Cardiac muscle cell (in vitro differentiated cells and primary cell): Measurements from ENCODE around the gene UBE2F. TPM values are rescaled to one million over a fixed set of nuclear protein-coding genes. Genes with fewer than 3 reads are reported as not detected.

Experiments
- DNase-seq, 2 donors: peaks; one replicate each; pipeline versions ENCODE4 v3.0.0 to v3.0.0-alpha.2; 2010 to 2017; ENCODE audit warnings: low read depth in 1 of 2, low spot score in 1 of 2
- H3K27ac ChIP-seq: fragments of 200-600 bp; sonication (generic); 2 replicates; pipeline ENCODE4 v1.5.1; 2016
- H3K27me3 ChIP-seq: fragments of 200-600 bp; sonication (generic); 2 replicates; pipeline ENCODE4 v1.6.0; 2016; ENCODE audit warnings: control low read depth
- H3K36me3 ChIP-seq: fragments of 200-600 bp; sonication (generic); 2 replicates; pipeline ENCODE4 v1.5.1; 2016; ENCODE audit warnings: control low read depth
- H3K4me1 ChIP-seq: fragments of 200-600 bp; sonication (generic); 2 replicates; pipeline ENCODE4 v1.8.1; 2017; ENCODE audit warnings: low read depth, mild to moderate bottlenecking, mixed run types
- H3K4me3 ChIP-seq: fragments of 200-600 bp; sonication (generic); 2 replicates; pipeline ENCODE4 v1.5.1; 2016; ENCODE audit warnings: mild to moderate bottlenecking
- H3K9me3 ChIP-seq: fragments of 200-600 bp; sonication (generic); 2 replicates; pipeline ENCODE4 v1.5.1; 2017; ENCODE audit warnings: low read depth, mild to moderate bottlenecking, control low read depth
- CTCF ChIP-seq: IDR thresholded peaks from 2 replicates; pipeline ENCODE4 v1.5.1; 2012; ENCODE audit warnings: low read depth, mild to moderate bottlenecking, low read length
- polyA plus RNA-seq: library from polyadenylated mRNA; unstranded; fragments of >200 nt; fragmentation: Nextera tagmentation; extraction: Ambion mirVana; gene quantifications from 2 replicates; pipeline ENCODE4 v1.2.1, GENCODE V29; 2016
- total RNA-seq: library from RNA; depleted of rRNA; stranded (reverse); fragments of >200 nt; gene quantifications from 2 replicates; pipeline ENCODE4 v1.2.3, GENCODE V29; 2016

Gene UBE2F
- total and polyA plus RNA-seq, 2 experiments from 2014 or later: 35.1 to 66.2 TPM

- Histone ChIP-seq H3K27me3 (no peaks in the 10 kb centered on the region), H3K4me3 (peak within 1 kb of the TSS; percentile 72), H3K36me3 (peaks cover 6% of the 10 kb centered on the region), H3K9me3 (no peaks in the 10 kb centered on the region), H3K4me1 (peaks cover 4% of the 10 kb centered on the region), H3K27ac (peak within 1 kb of the TSS; percentile 93)
- DNase-seq: peak; percentile 98 to 99
- no peak for TF ChIP-seq CTCF
These were observed 93.9 kb downstream of the UBE2F start, which contains the start of gene SCLY for GRCh38 chr2:238060542-238061314. Gene SCLY (plus strand): TSS chr2:238061001. CDS start chr2:238061055, 54 bp downstream.

GRCh38 chr2:238061315-238062202 lies 94.7 kb downstream of the UBE2F start:
- peaks cover 6% of the 10 kb centered on the region for H3K36me3 ChIP-seq
- H3K4me1 ChIP-seq: peaks cover 4% of the 10 kb centered on the region
- no peaks in the 10 kb centered on the region for H3K9me3 ChIP-seq
- no peak overlapping the region for H3K27ac ChIP-seq
- DNase-seq: peak; percentile 46 to 51
- H3K4me3 ChIP-seq: peak overlapping the region; percentile 72
- no peaks in the 10 kb centered on the region for H3K27me3 ChIP-seq
- TF ChIP-seq CTCF: no peak

- Histone ChIP-seq H3K27me3 (no peaks in the 10 kb centered on the region), H3K4me1 (peaks cover 4% of the 10 kb centered on the region), H3K27ac (no peak overlapping the region), H3K4me3 (no peak overlapping the region), H3K36me3 (peaks cover 13% of the 10 kb centered on the region), H3K9me3 (no peaks in the 10 kb centered on the region)
- no peak for DNase-seq
- no peak for TF ChIP-seq CTCF
These were observed 96.8 kb downstream of the UBE2F start for GRCh38 chr2:238063414-238064189.

GRCh38 chr2:238064376-238064775 lies 97.6 kb downstream of the UBE2F start:
- no peak for TF ChIP-seq CTCF
- Histone ChIP-seq H3K27ac (no peak overlapping the region), H3K4me1 (peaks cover 4% of the 10 kb centered on the region), H3K4me3 (no peak overlapping the region), H3K36me3 (peaks cover 21% of the 10 kb centered on the region), H3K9me3 (no peaks in the 10 kb centered on the region), H3K27me3 (no peaks in the 10 kb centered on the region)
- DNase-seq: no peak
